Kidney (tissue), 14 donors: ENCODE measurements around the gene UNG. TPM values are rescaled to one million over a fixed set of nuclear protein-coding genes. Genes with fewer than 3 reads are reported as not detected.

Experiments used
- DNase-seq, 5 donors: peaks; one replicate each; pipeline ENCODE4 v3.0.0-alpha.2; 2013 to 2020
- FAIRE-seq: peaks from 2 replicates; lab custom pipeline; 2012; peaks lifted over from hg19 to GRCh38; lab: Jason Lieb, UNC
- H3K27ac ChIP-seq, 2 donors: one replicate each; pipeline ENCODE4 v1.7.0; 2013; ENCODE audit warnings: low read depth in 2 of 2, low read length in 2 of 2, inconsistent platforms in 1 of 2
- H3K27me3 ChIP-seq: one replicate; pipeline ENCODE4 v1.7.1; 2013; ENCODE audit warnings: low read length, inconsistent platforms; ENCODE audit not compliant: control insufficient read depth, insufficient read depth
- H3K36me3 ChIP-seq, 3 donors: one replicate each; pipeline versions ENCODE4 v1.7.0 to v1.7.1; 2013; ENCODE audit warnings: low read length in 3 of 3, control low read depth in 1 of 3, inconsistent platforms in 1 of 3; ENCODE audit not compliant: insufficient read depth in 3 of 3, control insufficient read depth in 2 of 3
- H3K4me1 ChIP-seq, 3 donors: one replicate each; pipeline versions ENCODE4 v1.7.0 to v1.7.1; 2013; ENCODE audit warnings: low read length in 3 of 3, inconsistent platforms in 1 of 3, low read depth in 1 of 3; ENCODE audit not compliant: control insufficient read depth in 2 of 3, insufficient read depth in 2 of 3
- H3K4me3 ChIP-seq, 3 donors: one replicate each; pipeline versions ENCODE4 v1.7.0 to v1.8.1; 2013; ENCODE audit warnings: low read length in 3 of 3, control low read depth in 1 of 3, inconsistent platforms in 1 of 3
- H3K9ac ChIP-seq, 3 donors: one replicate each; pipeline versions ENCODE4 v1.7.0 to v1.7.1; 2013; ENCODE audit warnings: low read length in 3 of 3, control low read depth in 1 of 3, inconsistent platforms in 1 of 3
- H3K9me3 ChIP-seq, 3 donors: one replicate each; pipeline versions ENCODE4 v1.7.0 to v1.7.1; 2013; ENCODE audit warnings: low read length in 3 of 3, control low read depth in 1 of 3, inconsistent platforms in 1 of 3; ENCODE audit not compliant: control insufficient read depth in 2 of 3, insufficient read depth in 1 of 3
- intact Hi-C: fragments of 100-400 bp; cut with DNase I; formaldehyde crosslinking; loops from one replicate; pipeline ENCODE4 v1.11.1; 2022
- polyA plus RNA-seq: library from polyadenylated mRNA; stranded (reverse); fragments of 350-450 nt; fragmentation: Illumina TruSeq; extraction: RNeasy Lipid Tissue Mini Kit (QIAGEN cat#74804); gene quantifications from one replicate; pipeline ENCODE4 v1.2.3, GENCODE V29; 2014; ENCODE audit warnings: low read depth, low replicate concordance; ENCODE audit not compliant: insufficient read depth
- total RNA-seq: library from RNA; stranded (reverse); fragmentation: NEBNext Ultra II Directional; extraction: Animal tissue kit (Norgen Biotek cat#: 25700); gene quantifications from one replicate; pipeline ENCODE4 v1.2.1, GENCODE V29; 2021
- TF ChIP-seq, protein P1 (sequence below): IDR thresholded peaks from 3 replicates; pipeline ENCODE4 v1.5.1; 2012; ENCODE audit warnings: mild to moderate bottlenecking, moderate library complexity, borderline replicate concordance; ENCODE audit not compliant: insufficient read depth; ENCODE audit errors: extremely low read depth
- donor health status: control.
- donor health status: control.
- donor health status: control.
- donor health status: control.
- donor health status: control.
- donor health status: DM: yes; HTN: yes; CAD: no.
- donor health status: Normal renal cell carcinoma (clear cell type).

UNG gene
- total and polyA plus RNA-seq, 2 donors from 2014 or later, result 24.9 to 30.3 TPM

DNA sequence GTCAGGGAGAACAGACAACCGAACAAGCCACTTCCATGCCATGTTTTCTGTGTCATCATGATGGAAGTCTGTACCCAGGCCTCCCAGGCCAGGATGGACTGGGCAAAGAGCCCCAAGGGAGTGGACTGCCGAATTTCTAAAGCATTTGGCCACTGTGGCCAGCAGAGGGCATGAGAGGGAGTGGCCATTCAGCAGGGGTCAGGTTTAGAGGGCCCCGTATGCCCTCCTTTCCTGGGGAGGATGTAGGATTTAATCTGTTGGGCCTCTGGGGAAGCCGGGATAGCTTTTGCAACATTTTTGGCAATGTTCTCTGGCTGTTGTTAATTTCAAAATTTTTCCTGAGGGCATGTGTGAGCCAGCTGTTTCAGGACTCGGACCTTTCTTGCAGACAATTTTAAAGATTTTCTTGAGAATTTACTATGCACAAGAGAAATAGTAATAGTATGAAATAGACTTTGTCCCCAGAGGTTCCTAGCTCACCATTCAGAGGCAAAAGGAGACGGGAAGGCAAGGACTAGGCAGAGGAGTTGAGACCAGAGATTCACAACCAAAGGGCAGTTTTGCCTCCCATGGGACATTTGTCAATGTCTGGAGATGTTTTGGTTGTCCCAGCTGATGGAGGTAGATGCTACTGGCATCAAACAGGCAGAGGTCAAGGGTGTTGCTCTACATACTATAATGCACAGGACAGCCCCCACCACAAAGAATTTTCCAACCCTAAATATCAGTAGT lies 37.0 kb downstream of the UNG start:
- Histone ChIP-seq H3K9me3 (no peaks in the 10 kb centered on the region), H3K4me3 (no peak overlapping the region), H3K27me3 (no peaks in the 10 kb centered on the region), H3K27ac (peak overlapping the region in 1 of 2 donors; percentile 23), H3K9ac (no peak overlapping the region), H3K36me3 (no peaks in the 10 kb centered on the region), H3K4me1 (peaks cover 0 to 18% (median 18%) of the 10 kb centered on the region in 3 donors)
- FAIRE-seq (no peak), DNase-seq (no peak)
- TF ChIP-seq, protein P1, sequence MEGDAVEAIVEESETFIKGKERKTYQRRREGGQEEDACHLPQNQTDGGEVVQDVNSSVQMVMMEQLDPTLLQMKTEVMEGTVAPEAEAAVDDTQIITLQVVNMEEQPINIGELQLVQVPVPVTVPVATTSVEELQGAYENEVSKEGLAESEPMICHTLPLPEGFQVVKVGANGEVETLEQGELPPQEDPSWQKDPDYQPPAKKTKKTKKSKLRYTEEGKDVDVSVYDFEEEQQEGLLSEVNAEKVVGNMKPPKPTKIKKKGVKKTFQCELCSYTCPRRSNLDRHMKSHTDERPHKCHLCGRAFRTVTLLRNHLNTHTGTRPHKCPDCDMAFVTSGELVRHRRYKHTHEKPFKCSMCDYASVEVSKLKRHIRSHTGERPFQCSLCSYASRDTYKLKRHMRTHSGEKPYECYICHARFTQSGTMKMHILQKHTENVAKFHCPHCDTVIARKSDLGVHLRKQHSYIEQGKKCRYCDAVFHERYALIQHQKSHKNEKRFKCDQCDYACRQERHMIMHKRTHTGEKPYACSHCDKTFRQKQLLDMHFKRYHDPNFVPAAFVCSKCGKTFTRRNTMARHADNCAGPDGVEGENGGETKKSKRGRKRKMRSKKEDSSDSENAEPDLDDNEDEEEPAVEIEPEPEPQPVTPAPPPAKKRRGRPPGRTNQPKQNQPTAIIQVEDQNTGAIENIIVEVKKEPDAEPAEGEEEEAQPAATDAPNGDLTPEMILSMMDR, result peak; percentile 31
- intact Hi-C loops, result no loop called here

DNA sequence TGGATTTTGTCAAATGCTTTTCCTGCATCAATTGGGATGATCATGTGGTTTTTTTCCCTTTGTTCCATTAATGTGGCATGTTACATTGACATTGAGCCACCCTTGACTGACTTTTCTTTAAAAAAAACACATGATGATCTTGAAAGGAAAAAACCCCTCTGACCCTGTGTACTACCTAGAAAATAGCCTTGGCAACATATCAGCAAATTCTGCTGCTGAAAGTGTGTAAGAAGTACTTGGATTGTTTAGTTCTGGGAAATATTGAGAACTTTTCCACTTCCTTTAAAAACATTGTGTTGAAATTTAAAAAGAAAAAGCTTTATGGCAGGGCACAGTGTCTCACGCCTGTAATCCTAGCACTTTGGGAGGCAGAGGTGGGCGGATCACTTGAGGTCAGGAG lies 39.7 kb downstream of the UNG start:
- no peak for DNase-seq
- H3K4me1 ChIP-seq, result peaks cover 0 to 14% (median 5%) of the 10 kb centered on the region in 3 donors
- peaks cover 0 to 4% (median 0%) of the 10 kb centered on the region in 3 donors for H3K36me3 ChIP-seq
- H3K9ac ChIP-seq, result no peak overlapping the region
- H3K27ac ChIP-seq, result peak overlapping the region; percentile 29 to 74
- TF ChIP-seq, protein P1, result no peak
- H3K27me3 ChIP-seq, result no peaks in the 10 kb centered on the region
- no peaks in the 10 kb centered on the region for H3K9me3 ChIP-seq
- intact Hi-C loops, result no loop called here
- H3K4me3 ChIP-seq, result no peak overlapping the region
- FAIRE-seq, result peak; percentile 56

DNA sequence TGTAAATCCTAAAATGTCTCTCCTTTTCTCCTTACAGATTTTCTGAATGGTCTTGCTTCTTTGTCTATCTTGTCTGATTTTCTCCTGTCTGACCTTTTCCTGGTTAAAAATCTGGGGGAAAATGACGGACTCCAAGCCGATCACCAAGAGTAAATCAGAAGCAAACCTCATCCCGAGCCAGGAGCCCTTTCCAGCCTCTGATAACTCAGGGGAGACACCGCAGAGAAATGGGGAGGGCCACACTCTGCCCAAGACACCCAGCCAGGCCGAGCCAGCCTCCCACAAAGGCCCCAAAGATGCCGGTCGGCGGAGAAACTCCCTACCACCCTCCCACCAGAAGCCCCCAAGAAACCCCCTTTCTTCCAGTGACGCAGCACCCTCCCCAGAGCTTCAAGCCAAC lies 42.0 kb downstream of the UNG start:
- no peaks in the 10 kb centered on the region for H3K27me3 ChIP-seq
- intact Hi-C loops, result no loop called here
- no peak overlapping the region for H3K9ac ChIP-seq
- H3K9me3 ChIP-seq, result no peaks in the 10 kb centered on the region
- H3K4me1 ChIP-seq, result peaks cover 0 to 13% (median 5%) of the 10 kb centered on the region in 3 donors
- FAIRE-seq (no peak), DNase-seq (no peak)
- H3K27ac ChIP-seq, result no peak overlapping the region
- TF ChIP-seq, protein P1, result no peak
- no peak overlapping the region for H3K4me3 ChIP-seq
- peaks cover 0 to 9% (median 0%) of the 10 kb centered on the region in 3 donors for H3K36me3 ChIP-seq
